HG02840 (cell line): Measurements from ENCODE around the gene GRIK5.

Experiments used
- ATAC-seq: cut with Tn5 transposase; IDR thresholded peaks from one replicate; pipeline ENCODE4 v1.9.1; 2021; ENCODE audit warnings: mild to moderate bottlenecking, moderate library complexity, moderate number of reproducible peaks; ENCODE audit not compliant: unreplicated experiment, low FRiP score

GRIK5 gene

DNA sequence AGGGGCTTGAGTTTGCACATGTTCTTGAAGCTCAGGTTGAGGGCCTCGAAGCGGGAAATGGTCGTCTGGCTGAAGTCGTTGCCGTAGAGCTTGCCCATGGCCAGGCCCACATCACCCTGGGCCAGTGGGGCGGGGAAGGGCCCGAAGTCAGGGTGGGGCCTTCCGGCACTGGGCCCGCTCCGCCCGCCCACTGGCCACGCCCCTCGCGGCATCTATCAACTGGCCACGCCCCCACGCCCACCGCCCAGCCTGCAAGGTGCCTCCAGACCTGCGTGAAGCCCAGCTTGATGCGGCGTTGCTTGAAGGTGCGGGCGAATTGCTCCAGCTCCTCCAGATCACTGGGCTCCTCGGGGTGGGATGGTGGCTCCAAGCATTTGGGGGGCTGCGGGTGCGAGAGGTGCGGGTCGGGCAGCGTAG, 25.8 kb upstream of the GRIK5 start:
- no peak for ATAC-seq

DNA sequence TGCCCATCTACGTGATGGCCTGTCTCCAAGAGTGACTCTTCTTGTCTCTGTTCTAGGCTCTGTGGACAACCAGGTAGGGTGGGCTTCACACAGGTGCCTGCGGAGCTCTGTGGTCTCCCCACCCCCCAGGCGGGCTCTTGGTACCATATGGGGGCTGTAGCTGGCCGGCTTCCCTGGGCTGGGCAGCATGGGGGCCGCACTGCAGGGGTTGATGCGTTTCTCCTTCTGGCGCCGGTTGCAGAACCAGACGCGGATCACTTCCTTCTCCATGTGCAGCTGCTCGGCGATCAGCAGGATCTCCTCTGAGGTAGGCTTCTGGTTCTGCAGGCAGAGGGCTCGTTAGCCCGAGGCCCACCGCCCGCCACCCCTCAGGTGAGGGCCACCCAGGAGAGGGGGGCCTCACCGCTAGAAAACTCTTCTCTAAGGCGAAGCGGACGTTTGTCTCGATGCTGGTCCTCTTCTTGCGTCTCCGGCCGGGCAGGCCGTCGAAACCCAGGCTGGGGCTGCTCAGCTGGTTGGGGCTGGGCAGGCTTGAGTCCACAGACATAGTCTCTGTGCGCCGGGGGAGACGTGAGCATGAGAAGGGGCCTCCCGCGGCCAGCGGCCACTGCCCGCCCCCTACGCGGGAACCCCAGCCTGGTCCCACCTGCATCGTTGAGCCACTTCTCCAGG, 25.3 kb upstream of the GRIK5 start:
- no peak for ATAC-seq

DNA sequence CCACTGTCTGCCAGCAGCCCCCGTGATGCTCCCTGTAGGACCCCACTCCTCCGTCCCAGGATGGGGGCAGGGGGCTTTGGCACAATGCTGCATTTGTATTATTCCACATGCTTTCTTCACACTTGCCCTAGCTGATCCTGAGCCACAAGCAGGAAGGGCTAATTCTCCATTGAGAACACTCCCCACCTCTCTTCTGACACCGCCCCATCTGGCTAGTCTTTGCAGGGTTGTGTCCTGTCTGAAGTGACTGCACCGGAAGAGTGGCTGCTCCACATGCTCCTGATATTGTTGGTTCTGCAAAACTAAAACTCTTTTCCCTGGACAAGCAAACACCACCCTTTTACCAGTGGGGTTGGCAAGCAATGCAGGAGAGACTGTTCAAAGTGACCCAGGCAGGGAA, 23.9 kb upstream of the GRIK5 start:
- no peak for ATAC-seq

- no peak for ATAC-seq
Measured at GRCh38 chr19:42093505-42093904, 23.5 kb upstream of the GRIK5 start.

GRCh38 chr19:42092350-42092749, 22.3 kb upstream of the GRIK5 start:
- no peak for ATAC-seq

- ATAC-seq, result no peak
Measured at GRCh38 chr19:42091742-42092141, 21.7 kb upstream of the GRIK5 start.

GRCh38 chr19:42091300-42091699, 21.3 kb upstream of the GRIK5 start:
- ATAC-seq, result no peak

DNA sequence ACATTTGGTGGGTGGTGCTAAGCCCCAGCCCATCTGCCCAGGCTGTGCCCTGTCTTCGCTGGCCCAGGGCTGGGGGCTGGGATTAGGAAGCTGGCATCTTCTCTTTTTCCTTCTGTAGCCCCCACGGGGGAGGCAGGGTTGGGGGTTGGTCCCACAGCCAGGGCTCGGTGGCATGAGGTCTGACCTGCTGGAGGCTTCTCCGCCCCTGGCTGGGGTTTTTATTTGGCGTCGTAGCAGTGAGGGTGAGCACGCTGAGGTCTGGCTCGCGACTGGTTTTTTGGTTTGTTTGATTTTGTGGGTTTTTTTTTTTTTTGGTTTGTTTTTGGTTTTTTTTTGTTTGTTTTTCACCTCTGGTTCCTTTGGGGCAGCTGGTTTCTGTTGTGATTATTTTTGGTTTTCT, 20.7 kb upstream of the GRIK5 start:
- no peak for ATAC-seq

DNA sequence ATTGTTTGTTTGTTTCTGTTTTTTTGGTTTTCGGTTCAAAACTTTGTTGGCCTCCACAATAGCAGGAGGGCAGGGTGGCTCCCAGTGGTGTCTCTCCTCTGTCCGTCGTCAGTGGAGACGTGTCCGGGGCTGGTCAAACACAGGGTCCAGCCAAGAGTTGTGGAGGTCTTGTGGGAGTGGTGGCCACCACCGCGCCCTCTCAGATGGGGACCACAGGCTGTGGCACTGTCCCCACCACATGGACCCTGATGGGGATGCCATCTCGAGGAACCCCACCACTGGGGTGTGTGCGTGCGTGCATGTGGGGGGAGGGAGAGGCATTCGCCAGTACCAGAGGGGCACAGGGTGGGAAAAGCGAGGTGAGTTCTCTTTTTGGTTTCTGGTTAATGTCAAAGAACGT, 19.8 kb upstream of the GRIK5 start:
- no peak for ATAC-seq

DNA sequence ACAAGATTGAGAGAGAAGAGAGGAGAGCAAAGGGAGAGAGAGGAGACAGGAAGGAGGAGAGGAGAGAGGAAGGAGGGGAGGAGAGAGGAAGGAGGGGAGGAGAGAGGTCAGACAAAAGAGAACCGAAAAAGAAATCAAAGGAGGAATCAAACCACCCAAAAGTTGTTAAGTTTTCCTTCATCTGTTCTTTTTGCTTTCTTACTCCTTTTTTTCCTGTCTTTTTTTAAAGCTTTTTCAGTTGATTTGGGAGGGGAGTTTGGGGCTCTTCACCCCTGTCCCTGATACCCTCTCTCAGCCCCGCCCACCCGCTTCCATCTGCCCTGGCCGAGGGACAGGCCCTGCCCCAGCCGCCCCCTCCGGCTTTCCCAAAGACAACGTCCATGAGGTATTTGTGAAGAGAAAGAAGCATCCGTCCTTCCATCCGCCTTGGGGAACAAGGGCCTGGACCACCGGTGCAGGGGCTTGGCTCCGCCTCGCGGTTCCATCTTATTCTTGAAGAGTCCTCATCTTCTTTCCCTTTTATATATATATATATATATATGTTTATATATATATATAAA, 19.3 kb upstream of the GRIK5 start:
- ATAC-seq, result no peak

DNA sequence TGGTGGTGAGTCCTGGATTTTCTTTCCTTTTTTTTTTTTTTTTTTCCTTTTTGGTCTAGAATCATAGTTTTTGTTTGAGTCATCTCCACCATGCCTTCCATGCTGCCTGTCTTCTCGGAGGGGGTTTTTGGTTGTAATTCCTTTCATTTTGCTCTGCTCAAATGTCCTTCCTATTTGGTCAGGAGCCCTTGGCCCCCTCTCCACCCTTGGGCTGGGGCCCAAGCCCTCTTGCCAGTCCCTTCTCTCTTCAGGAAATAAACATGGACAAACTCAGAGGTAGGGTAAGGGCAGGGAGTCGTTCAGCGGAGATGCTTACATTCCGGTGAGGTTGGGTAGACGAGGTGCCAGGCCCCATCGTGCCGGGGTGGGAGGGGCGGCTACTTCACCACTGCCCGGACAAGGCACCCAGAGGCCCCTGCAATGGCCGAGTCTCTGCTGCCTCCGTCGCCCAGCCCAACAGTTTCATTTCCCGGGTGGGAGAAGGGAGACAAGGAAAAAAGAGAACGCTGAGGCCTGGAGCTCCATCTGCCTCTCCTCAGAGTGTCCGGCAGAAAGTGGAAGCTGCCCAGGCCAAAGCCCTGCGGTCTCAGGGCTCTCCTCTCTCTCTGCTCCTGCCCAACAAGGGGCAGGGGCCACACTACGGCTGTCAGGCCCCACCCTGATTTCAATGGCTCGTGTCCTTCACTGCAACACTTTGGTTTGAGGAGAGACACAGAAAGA, 18.6 kb upstream of the GRIK5 start:
- no peak for ATAC-seq

DNA sequence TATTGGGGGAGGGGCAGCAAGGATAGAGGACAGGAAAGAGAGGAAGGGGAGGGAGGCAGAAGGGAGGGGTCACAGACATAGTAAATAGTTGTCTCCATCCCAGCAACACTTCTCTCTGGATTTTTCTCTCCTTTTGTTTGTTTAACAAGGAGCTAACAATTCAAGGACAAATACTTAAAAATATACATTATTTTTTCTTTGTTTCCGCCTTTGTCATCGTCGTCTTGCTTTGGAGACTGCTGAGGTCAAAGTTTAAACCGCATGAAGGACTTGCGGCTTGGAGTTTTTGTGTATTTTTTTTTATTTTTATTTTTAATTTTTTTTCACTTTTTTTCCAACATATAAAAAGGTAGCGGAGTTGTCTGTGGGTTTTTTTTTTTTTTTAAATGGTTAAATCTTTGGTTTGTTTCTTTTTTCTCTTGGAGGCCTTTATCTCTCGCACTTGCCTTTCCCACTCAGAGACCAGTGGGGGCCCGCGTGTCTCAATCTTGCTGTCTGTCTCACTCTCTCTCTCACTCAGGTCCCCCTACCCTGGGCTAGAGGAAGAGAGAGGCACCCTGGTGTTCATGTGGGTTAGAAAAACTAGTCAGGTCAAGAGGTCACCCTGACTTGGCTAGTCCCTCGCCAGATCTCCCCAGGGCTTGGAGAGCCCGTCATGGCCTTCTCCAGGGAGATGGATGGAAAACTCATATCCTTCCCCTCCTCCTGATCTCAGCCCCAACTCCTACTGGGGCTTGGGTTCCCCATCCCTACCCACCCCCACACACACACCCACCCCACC, 17.0 kb upstream of the GRIK5 start:
- no peak for ATAC-seq

DNA sequence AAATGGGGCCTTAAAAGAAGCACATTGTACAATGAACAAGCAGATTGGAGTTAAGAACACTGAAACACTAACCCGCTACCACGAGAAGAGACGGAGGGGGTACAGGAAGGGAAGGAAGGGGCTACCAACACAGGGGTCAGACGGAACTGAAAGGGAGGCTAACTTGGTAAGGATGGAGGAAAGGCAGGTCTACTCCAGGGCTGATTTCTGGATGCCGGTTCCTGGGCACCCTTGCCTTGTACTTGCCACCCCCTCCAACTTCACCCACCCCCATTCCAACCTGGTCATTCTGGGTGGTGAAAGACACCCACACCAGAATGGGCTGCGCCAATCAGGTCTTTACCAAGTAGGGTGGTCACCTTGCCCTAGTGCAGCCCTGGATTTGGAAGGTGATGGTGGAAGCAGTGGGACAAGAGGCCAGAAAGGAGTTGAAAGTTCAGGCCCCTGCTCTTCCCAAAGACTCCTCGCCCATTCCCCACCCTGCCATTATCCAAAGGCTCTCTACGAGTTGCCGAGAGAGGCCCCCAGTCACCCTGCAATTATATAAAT, 16.3 kb upstream of the GRIK5 start:
- ATAC-seq, result no peak

DNA sequence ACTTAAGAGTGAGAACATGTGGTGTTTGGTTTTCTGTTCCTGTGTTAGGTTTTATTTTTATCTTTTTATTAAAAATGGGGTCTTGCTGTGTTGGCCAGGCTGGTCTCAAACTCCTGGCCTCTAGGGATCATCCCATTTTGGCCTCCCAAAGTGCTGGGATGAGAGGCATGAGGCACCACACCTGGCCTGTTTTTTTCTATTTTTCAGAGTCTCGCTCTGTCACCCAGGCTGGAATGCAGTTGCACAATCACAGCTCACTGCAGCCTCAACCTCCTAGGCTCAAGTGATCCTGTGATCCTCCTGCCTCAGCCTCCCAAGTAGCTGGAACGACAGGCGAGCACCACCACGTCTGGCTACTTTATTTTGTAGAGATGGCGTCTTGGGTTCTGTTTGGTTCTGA, 13.5 kb upstream of the GRIK5 start:
- ATAC-seq, result no peak

GRCh38 chr19:42081584-42082203, 11.7 kb upstream of the GRIK5 start:
- ATAC-seq, result no peak

DNA sequence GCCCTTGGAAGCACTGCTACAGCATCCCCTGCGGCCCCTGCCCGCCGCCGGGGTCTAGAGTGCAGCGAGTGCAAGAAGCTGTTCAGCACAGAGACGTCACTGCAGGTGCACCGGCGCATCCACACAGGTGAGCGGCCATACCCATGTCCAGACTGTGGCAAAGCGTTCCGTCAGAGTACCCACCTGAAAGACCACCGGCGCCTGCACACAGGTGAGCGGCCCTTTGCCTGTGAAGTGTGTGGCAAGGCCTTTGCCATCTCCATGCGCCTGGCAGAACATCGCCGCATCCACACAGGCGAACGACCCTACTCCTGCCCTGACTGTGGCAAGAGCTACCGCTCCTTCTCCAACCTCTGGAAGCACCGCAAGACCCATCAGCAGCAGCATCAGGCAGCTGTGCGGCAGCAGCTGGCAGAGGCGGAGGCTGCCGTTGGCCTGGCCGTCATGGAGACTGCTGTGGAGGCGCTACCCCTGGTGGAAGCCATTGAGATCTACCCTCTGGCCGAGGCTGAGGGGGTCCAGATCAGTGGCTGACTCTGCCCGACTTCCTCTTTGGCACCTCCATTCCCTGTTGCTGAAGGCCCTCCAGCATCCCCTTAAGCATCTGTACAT, 10.9 kb upstream of the GRIK5 start:
- ATAC-seq, result no peak

DNA sequence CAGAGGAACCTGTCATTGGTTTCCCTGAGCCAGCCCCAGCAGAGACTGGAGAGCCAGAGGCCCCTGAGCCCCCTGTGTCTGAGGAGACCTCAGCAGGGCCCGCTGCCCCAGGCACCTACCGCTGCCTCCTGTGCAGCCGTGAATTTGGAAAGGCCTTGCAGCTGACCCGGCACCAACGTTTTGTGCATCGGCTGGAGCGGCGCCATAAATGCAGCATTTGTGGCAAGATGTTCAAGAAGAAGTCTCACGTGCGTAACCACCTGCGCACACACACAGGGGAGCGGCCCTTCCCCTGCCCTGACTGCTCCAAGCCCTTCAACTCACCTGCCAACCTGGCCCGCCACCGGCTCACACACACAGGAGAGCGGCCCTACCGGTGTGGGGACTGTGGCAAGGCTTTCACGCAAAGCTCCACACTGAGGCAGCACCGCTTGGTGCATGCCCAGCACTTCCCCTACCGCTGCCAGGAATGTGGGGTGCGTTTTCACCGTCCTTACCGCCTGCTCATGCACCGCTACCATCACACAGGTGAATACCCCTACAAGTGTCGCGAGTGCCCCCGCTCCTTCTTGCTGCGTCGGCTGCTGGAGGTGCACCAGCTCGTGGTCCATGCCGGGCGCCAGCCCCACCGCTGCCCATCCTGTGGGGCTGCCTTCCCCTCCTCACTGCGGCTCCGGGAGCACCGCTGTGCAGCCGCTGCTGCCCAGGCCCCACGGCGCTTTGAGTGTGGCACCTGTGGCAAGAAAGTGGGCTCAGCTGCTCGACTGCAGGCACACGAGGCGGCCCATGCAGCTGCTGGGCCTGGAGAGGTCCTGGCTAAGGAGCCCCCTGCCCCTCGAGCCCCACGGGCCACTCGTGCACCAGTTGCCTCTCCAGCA, 10.1 kb upstream of the GRIK5 start:
- ATAC-seq, result no peak

DNA sequence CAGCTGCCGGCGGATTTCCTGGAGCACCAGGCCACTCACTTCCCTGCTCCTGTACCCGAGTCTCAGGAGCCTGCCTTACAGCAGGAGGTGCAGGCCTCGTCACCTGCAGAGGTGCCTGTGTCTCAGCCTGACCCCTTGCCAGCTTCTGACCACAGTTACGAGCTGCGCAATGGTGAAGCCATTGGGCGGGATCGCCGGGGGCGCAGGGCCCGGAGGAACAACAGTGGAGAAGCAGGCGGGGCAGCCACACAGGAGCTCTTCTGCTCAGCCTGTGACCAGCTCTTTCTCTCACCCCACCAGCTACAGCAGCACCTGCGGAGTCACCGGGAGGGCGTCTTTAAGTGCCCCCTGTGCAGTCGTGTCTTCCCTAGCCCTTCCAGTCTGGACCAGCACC, 9.3 kb upstream of the GRIK5 start:
- ATAC-seq, result no peak
